Measurements from ENCODE around the gene C3orf52.

DNA sequence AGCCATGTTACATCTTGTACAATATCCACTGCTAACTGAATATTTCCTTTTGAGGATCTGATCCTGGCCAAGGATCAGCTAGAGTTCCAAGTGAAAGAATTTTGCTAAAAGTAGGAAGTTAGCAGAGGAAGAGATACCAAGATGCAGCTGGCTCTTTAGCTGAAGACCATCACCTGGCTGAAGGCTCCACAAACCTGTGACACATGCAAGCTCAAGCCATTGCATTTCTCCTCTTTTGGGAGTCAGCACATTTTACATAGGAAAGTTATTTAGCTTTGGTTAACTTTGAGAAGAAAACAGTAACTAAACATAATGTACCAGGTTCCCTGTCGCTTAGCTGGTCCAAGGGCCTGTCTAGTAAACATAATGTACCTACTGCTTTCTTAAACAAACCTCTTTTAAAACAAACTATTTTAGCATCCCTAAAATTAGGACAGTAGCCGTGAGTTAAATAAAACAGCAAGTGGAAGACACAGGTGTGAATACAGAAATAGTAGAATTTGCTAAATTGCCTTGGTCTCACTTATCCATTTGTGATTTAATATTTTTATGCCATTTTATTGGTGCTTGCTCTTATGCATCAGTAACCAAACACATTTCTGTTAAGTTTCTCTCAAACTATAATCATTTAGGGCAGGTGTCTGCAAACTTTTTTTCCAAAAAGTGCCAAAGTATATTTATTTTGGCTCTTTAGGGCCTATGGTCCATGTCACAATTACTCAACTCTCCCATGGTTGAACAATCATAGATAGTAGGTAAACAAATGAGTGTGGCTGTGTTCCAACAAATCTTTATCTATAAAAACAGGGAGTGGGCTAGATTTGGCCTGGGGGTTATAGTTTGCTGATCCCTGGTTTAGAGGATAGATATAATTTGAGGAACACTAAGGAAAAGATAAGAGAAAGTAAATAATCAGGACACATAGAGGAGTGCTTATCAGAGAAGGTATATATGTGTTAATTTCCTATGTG is 35.7 kb downstream of the C3orf52 start:
- no peak for TF ChIP-seq ZNF274 (IDR thresholded peaks at IDR 0.05; ENCODE audit: low read depth, low read length)
- TF ChIP-seq YY1 (IDR thresholded peaks at IDR 0.05; ENCODE audit: insufficient read depth, insufficient read length): no peak
